Middle frontal gyrus (tissue), 1 donor: ENCODE measurements around the gene LSS.

Experiments
- DNase-seq: peaks from one replicate; pipeline ENCODE4 v3.0.0-alpha.2; 2015; ENCODE audit warnings: low spot score; ENCODE audit errors: extremely low spot score

LSS gene

GRCh38 chr21:46228345-46229051, at the start of gene LSS:
Gene LSS (minus strand): TSS chr21:46228774. CDS start chr21:46228745, 29 bp downstream.
- peak; percentile 89 for DNase-seq

DNA sequence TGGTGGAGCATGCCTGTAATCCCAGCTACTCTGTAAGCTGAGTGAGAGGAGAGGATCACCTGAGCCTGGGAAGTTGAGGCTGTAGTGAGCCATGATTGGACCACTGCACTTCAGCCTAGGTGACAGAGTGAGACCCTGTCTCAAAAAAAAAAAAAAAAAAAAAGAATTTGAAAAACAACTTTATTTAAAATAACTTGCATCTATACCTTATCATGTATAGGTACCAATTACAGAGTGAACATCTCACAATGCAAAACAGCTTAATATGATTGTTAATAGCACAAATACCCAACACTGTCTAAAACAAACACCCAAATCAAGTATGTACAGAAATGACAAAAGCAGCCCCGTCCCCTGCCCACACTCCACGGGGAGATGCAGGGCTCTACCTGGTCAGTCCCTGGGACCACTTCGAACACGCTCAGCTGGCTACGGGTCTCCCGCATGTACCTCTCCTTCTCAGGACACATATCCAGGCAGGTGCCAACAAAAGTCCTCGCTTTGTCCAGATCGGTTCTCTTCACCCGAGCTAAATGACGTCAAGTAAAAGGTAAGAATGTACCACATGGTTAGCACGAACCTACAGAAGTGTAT, 46.3 kb upstream of the LSS start:
- no peak for DNase-seq

DNA sequence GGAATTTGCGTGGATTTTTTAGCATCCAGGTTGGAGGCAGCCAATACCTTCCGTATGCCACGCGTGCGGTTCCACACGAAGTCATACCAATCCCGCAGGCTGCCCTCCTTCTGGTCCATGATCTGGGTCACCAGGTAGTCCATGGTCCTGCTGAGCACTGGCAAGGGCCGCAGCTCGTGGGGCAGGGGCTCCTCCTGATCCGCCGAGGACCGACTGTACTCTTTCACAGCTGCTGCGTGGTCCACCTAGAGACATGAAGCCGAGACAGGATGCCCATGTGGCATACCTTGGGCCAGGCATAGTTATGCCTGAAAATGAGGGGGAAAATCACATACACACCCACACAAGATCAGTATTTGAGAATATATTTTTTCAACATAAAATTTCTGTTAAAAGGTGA, 44.8 kb upstream of the LSS start:
- DNase-seq = no peak

GRCh38 chr21:46269466-46269865, 40.9 kb upstream of the LSS start:
- no peak for DNase-seq

GRCh38 chr21:46268371-46268770, 39.8 kb upstream of the LSS start:
- DNase-seq = no peak

DNA sequence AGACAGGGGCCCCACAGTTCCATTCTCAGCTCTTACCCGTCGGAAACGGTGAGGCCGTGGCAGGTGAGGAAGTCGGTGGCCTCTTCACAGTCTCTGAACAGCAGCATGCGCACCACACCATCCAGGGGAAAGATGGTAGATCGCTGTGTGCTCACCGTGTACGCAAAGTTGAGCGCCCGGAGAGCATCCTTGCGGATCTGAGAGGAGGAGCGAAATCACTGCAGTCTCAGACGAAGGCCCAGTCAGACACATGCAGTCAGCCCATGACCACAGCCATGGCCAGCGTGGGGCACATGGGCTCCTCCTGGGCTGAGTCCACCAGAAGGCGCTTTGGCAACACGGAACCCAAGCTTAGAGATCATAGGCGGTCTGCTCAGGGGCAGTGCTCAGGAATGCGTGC, 38.4 kb upstream of the LSS start:
- DNase-seq = no peak

GRCh38 chr21:46265736-46266525, 37.4 kb upstream of the LSS start:
- DNase-seq = no peak

DNA sequence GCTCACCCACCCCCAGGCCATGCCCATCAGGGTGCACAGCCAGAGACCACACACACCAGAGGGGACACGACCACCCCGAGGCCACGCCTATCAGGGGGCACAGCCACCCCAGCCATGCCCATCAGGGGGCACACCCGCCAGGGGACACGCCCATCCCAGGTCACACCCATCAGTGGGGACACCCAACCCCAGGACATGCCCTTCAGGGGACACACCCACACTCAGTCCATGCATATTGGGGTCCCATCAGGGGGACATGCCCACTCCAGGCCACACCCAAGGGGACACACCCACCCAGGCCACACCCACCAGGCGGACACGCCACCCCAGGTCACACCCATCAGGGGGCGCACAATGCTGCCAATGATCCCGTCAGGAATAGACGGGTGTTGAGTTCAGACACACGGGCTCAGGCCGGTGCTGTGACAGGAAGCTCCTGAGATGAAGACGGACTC, 36.1 kb upstream of the LSS start:
- DNase-seq = no peak

DNA sequence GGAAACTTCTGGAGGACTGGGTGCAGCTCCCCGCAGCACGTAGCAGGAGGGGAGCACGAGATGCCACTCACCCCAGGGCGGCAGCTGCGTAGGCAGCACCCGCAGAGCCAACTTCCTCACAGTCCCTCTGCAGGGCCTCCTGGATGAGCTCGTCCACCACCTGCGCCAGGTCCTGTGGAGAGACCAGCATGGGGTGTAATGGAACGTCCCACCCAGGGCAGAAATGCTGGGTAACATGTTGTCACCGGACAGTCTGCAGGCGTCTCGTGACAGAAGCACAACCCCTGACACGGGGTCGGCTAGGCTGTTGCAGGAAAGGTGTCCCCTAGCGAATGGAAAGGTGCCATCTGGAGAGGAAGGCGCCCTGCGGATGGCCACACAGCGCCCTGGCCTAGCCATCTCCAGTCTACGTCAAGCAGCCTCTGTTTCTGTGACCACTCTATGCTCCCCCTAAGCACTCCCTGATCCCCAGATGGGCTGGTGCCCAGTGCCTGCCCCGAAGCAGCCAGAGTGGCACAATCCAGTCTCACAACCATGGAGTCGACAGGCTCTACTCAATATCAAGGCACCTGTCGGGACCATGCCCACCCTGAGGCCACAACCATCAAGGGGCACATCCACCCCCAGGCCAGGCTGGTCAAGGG, 35.6 kb upstream of the LSS start:
- DNase-seq = no peak

DNA sequence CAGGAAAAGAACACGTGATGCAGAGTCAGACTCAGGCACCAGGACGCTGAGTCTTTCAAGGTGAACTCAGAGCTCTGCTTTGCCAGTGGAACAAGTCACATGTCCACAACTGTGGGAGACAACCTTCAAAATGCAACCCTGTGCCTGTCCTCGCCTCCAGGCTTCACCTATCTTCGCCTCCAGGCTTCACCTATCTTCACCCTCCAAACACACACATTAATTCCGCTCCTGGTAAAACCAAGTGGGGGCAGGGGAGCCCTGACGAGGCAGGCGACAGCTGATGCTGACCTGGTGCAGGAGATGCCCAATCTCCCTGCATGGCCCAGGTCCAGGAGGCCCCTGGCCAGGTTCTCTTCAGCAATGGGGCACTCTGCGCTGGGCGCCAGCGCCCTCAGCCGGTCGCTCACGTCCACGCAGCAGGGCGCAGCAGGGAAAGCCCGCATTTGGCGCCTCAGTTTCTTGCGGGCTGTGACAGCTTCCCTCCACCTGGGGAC, 28.0 kb upstream of the LSS start:
- no peak for DNase-seq

DNA sequence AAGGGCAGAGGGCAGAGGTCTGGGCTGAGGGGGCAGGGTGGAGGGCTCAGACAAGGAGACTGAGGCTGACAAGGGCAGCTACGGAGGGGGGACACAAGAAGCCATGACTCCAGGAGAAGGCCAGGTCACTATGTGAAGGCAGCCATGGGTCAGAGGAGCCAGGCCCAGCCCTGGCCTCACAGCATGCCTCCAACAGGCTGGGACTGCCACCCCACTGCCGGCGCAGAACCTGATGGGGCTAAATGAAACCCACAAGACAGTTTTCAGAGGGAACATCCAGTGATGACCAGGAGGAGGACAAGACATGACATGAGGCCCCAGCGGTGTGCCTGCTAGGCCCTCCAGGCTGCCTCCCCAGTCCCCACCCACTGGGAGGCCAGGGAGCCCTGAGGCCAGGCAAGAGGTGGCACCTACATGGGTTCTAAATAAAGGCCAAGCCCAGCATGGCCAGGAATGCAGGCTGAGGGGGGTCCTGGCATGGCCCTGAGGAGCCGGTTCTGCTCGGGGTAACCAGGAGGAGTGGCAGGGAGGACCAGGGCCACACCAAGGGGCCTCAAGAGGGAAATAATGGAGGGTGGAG, 27.3 kb upstream of the LSS start:
- no peak for DNase-seq

DNA sequence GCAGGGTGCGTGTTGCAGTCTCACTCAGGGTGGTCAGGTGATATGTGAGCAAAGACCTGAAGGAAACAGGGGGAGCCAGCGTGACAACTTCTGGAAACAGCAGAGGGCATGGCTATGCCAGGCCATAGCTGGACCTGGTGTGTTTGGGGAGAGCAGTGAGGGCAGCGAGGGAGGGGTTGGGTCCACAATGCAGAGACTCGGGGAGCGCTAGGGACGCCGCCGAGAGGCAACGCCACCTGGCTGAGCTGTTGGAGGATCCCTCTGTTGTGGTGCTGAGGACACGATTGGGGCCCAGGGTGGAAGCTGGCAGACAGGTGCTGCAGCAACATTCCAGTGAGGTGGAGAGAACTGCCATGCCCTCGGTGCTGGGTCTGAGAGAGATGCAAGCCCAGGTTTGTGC, 26.6 kb upstream of the LSS start:
- no peak for DNase-seq

DNA sequence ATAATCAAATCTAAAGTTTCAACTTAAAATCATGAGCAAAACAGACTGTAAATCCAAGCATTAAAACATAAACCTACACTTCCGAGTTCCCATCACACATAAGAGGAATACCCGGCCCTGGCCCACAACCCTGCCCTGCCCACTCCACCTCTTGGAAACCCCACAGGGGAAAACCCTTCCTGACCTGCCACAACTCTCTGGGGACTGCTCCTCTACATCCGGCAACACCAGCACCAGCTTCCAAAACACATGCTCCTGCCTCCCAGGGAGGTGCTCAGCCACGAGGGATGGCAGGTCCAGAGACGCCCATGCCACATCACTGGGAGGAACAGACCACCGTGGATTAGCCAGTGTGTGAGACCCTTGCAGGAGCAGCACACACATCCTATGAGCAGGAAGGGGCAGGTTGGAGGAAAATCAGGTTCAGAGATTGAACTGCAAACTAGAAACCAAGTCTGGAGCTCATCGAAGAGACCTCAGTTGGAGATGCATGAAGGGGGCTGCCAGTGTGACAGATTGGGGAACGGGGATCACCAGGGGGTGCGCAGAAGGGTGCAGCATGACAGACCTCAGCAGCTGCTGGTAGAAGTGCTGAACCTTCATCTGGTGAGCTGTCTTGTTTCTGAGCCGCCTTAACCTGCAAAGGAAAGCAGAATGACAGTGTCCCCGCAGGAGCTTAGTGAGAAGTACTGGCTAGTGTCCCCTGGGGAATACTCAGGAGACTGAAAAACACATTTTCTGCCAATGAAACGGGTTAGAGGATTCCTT, 25.8 kb upstream of the LSS start:
- DNase-seq = no peak

- DNase-seq = no peak
These were observed 25.1 kb upstream of the LSS start for GRCh38 chr21:46253610-46254124.

DNA sequence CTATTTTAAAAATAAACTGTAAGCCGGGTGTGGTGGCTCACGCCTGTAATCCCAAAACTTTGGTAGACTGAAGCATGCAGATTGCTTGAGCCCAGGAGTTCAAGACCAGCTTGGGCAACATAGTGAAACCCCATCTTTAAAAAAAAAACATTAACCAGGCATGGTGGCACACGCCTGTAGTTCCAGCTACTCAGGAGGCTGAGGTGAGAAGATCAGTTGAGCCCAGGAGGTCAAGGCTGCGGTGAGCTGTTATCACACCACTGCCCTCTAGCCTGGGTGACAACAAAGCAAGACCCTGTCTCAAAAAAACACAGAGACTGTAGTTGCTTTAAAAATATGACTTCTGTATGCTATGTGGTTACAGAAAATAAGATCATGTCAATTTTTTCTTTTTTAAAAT, 24.3 kb upstream of the LSS start:
- no peak for DNase-seq

DNA sequence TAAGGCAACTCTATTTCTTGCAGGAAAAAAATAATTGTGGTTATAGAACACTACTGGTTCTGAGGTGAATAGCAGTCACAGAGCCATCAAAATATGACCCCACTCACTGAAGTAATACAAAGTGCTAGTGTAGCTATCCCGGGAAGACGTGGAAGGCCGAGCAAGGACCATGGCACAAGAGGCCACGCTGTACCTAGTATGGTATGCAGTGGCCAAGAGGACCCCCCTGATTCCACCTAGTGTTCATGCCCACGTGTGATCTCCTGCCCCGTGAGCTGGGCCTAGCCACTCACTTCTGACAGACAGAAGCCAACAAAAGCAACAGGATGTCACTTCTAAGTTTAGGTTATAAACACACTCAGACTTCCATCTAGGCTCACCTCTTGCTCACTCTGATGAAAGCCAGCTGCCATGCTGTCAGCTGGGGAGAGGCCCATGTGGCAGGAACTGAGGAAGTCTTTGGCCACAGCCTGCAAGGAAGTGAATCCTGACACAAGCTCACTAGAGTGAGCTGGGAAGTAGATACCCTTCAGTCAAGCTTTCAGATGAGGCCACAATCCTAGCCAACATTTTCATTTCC, 21.7 kb upstream of the LSS start:
- no peak for DNase-seq

GRCh38 chr21:46248827-46249226, 20.3 kb upstream of the LSS start:
- no peak for DNase-seq

DNA sequence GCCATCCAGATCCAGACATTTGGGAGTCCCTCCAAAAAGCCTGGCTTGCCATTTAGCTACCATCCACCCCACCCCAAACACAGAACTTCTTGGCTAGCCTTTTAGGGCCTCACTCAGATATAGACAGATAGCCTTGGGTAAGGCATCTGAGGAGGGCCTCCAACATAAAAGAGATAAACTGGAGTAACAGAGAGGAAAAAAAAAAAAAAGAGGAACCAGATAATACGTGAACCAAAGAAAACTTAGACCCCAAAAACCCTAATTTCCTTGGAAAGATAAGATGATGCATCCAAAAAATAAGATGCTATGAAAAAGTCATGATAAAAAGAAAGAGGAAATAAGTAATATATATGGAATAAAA, 19.8 kb upstream of the LSS start:
- no peak for DNase-seq

GRCh38 chr21:46247699-46248421, 19.3 kb upstream of the LSS start:
- DNase-seq = no peak
